KOPT-K1 (cell line): ENCODE results near the gene OR2G6.
"Not testable (repeated sequence)": the region's sequence is repeated elsewhere in the genome, so short reads cannot be mapped to it uniquely, and the experiment has no call there.

Experiments used
- H3K27ac ChIP-seq: fragments of 200-600 bp; sonication (generic); 2 replicates; pipeline ENCODE4 v1.5.1; 2016; ENCODE audit warnings: antibody characterized with exemption, mild to moderate bottlenecking, low read depth, low read length; ENCODE audit not compliant: poor library complexity, severe bottlenecking
- H3K36me3 ChIP-seq: fragments of 200-600 bp; sonication (generic); 2 replicates; pipeline ENCODE4 v1.5.1; 2017; ENCODE audit warnings: antibody characterized with exemption, mild to moderate bottlenecking, low read length, moderate library complexity; ENCODE audit not compliant: insufficient read depth
- H3K9me3 ChIP-seq: fragments of 200-600 bp; sonication (generic); 2 replicates; pipeline ENCODE4 v1.5.1; 2017; ENCODE audit warnings: antibody characterized with exemption, low read length, mild to moderate bottlenecking; ENCODE audit not compliant: insufficient read depth, poor library complexity, severe bottlenecking

Gene OR2G6

DNA sequence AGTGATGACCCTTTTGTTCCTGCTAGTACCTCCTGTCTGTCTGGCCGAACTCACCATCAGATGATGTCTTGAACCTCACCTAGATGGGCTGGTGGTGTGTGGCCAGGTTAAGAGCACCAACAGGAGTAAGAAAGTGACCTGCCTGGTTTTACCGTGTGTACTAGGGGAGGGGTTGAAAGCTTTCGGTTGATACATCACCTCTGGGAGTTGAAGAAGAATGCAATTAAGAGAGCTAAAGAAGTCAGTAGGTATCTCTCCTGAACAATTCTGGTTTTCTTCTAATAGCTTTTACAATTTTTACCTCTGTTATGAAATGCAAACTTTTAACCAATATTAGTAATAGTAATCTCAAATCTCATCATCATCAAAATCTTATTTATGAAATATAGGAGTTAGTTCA is 54.8 kb downstream of the OR2G6 start, which contains the start of gene OR2T29:
Gene OR2T29, minus strand, starts transcription at position 101 of the 400 bp plus-strand sequence. CDS start 3,281 bp downstream, outside the sequence.
- H3K36me3 ChIP-seq, H3K9me3 ChIP-seq, H3K27ac ChIP-seq: not testable (repeated sequence)

DNA sequence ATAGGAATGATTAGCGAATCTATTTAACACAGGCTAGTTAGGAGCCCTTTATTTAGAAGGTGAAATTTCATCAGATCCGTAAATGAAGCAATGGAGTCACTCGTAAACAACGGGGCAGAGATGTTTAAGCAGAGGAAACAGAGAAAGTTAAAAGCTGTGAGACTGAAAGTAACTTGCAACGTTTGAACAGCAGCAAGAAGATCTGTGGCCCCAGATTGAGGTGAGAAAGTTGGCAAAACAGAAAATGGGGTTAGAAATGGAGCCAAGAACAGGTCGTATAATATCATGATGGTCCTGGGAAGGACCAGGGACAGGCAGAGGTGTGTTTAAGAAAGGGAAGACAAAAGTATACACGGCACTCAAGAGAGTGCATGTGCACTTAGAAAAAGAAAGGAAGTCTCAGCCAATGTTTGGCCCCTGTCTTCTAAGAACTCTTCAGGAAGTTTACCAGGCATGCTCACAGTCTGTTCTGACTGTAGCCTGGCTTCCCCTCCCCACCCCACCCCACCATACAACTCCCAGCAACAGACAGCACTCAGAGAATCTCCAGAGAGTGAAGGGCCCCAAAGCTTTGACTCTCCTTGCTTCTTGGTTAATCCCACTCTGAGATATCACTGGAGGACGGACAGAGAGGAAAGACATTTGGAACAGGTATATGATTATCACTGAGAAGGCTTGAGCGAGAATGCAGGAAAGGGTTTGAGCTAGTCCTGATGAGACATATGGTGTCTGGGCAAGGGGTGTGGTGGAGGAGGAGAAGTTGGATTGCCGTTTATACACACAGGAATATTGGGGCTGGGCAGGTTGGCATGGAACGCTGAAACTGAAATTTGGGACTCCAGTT is 57.9 kb downstream of the OR2G6 start:
- H3K27ac ChIP-seq = peak overlapping the region; percentile 64
- not testable (repeated sequence) for H3K9me3 ChIP-seq, H3K36me3 ChIP-seq

DNA sequence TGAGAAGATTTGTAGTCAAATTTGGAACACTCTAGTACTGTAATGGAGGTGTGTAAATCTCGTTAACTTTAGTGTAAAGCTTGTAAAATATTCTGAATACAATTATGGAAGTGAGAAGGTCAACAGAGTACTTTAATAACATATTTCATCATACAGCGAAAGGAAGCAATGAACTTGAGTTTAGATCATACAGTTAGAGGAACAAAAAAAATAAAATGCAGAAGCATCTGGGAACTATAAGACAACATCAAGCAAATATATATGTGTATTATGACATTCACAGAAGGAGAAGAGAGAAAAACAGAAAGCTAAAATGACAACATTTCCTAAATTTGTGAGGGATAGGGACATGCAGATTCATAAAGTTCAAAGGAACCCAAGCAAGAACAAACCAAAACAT is 61.2 kb downstream of the OR2G6 start:
- H3K36me3 ChIP-seq, H3K27ac ChIP-seq, H3K9me3 ChIP-seq: not testable (repeated sequence)

DNA sequence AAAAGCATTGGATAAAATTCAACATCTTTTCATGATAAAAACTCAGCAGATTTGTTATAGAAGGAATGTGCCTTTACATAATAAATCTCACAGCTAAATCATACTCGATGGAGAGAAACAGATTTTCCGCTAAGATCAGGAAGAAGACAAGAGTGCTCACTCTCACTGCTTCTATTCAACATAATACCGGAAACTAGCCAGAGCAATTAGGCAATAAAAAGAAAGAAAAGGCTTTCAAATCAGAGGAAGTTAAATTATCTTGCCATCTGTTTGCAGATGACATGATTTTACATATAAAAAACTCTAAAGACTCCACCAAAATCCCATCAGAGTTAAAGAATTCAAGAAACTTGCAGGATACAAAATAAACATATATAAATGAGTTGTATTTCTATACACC is 62.9 kb downstream of the OR2G6 start:
- not testable (repeated sequence) for H3K36me3 ChIP-seq, H3K27ac ChIP-seq, H3K9me3 ChIP-seq

DNA sequence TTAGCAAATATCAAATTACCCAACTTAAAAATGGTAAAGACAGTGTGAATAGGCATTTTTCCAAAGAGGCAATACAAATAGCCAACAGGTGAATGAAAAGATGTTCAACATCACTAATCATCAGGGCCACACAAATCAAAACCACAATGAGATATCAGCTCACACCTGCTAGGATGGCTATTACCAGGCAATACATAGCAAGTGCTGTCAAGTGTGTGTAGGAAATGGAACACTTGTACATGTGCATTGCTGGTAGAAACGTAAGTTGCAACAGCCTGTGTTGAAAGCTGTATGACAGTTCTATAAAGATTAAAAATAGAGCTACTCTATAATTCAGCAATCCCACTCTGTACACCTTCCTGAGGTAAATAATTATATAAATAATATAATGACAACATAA is 64.2 kb downstream of the OR2G6 start:
- H3K9me3 ChIP-seq, H3K36me3 ChIP-seq, H3K27ac ChIP-seq: not testable (repeated sequence)

DNA sequence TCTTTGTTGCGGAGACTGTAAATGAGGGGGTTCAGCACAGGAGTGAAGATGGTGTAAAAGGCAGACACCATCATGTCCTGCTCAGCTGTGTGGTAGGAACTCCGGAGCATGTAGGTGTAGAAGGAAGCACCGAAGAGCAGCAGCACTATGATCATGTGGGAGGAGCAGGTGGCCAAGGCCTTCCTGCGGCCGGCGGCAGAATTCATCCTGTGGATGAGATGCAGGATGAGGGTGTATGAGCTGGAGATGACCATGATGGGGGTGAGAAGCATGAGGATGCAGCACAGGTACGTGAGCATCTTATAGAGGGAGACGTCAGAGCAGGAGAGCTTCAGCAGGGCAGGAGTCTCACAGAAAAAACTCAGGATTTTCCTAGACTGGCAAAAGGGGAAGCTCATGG is 66.0 kb downstream of the OR2G6 start:
- not testable (repeated sequence) for H3K27ac ChIP-seq, H3K36me3 ChIP-seq, H3K9me3 ChIP-seq

DNA sequence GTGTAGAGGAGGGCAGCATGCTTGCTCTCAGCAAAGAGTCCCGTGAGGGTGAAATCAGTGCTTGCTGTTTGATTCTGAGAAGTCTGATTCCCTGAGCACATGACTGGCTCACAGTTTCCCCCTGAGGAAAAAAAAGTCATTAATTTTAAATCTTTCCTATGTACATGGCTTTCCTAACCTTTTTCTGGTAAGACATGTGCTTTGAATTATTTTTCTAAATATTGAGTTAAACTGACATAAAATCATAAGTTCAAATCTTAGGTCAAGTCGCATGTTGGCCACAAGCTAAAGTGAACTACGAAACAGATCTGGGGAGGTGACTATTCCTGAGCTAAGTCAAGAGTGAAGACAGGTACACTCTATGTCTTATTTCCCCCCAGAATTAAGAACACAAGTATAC is 66.8 kb downstream of the OR2G6 start, which contains the start of gene OR2T34:
Gene OR2T34, minus strand, starts transcription at position 101 of the 400 bp plus-strand sequence. Its CDS starts 0 bp downstream, at position 101.
- H3K27ac ChIP-seq, H3K36me3 ChIP-seq, H3K9me3 ChIP-seq: not testable (repeated sequence)

DNA sequence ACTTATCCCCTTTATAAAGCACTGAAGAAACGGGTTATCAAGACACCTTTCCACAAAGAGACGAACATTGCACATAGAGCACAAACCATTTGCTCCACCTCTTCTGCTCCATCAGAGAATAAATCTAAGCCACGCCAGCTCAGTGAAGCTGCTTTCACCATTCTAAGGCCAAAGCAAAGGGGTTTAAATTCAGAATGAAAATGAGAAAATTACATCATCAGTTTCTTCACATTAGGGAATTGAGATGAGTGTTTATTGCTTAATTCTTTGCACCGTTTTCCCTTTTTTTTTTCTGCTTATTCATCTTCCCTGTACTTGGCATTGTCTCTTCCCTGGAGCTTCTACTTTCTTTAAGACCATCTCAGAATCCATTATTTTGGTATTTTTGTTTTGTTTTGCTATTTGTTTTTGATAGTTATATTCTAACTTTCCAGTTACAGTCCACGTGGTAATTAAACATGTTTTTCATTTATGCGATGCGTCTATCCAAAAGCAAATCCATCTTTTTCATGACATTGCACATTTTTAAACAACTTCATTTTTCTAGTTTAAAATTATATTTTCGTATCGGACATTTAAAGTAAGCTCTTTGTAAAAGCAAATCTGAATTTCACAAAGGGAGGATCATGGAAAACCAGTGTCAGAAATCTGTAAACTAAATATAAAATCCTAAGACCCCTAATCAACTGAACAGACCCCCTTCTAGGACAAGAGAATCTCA is 68.5 kb downstream of the OR2G6 start:
- Histone ChIP-seq H3K9me3 (no peaks in the 10 kb centered on the region), H3K27ac (no peak overlapping the region), H3K36me3 (no peaks in the 10 kb centered on the region)
